Stimulated activated naive B cell treated with anti-CD40 and anti-IgM and Interleukin-4, amounts not matched to agents 10 μg/mL and 1 μg/mL and 100 μg/mL, for 72 hours (primary cell): ENCODE measurements around the gene TYK2.
A peak's percentile ranks its signal among the peaks of the same experiment; 100 is the strongest.
"Not testable (repeated sequence)": the region's sequence is repeated elsewhere in the genome, so short reads cannot be mapped to it uniquely, and the experiment has no call there.

ENCODE experiments used
- ATAC-seq, 2 donors: fragments of 150-1000 bp; cut with Tn5 transposase; replicated peaks; 2 replicates each; pipeline ENCODE4 v1.10.0; 2021; ENCODE audit warnings: moderate library complexity in 1 of 2
- DNase-seq: peaks from one replicate; pipeline ENCODE4 v3.0.0; 2021
- H3K27ac Mint-ChIP-seq: one replicate; pipeline ENCODE4 v1.8.0; 2022; ENCODE audit warnings: mild to moderate bottlenecking, mixed read lengths
- H3K27me3 Mint-ChIP-seq, 2 donors: one replicate each; pipeline ENCODE4 v1.8.0; 2022; ENCODE audit warnings: mixed read lengths in 2 of 2
- H3K36me3 Mint-ChIP-seq, 2 donors: one replicate each; pipeline ENCODE4 v1.8.0; 2022; ENCODE audit warnings: mixed read lengths in 2 of 2, mild to moderate bottlenecking in 1 of 2
- H3K4me1 Mint-ChIP-seq, 2 donors: one replicate each; pipeline ENCODE4 v1.8.0; 2022; ENCODE audit warnings: mixed read lengths in 2 of 2, mild to moderate bottlenecking in 1 of 2
- H3K4me3 Mint-ChIP-seq, 2 donors: one replicate each; pipeline ENCODE4 v1.8.0; 2022; ENCODE audit warnings: mild to moderate bottlenecking in 2 of 2, mixed read lengths in 2 of 2, moderate library complexity in 1 of 2
- H3K9me3 Mint-ChIP-seq, 2 donors: one replicate each; pipeline ENCODE4 v1.8.0; 2022; ENCODE audit warnings: mixed read lengths in 2 of 2, mild to moderate bottlenecking in 1 of 2

Gene TYK2

GRCh38 chr19:10399878-10400277 is 19.5 kb upstream of the TYK2 start:
- Mint-ChIP-seq H3K9me3 (no peaks in the 10 kb centered on the region), H3K36me3 (peaks cover 32 to 48% of the 10 kb centered on the region in 2 donors), H3K4me3 (peak overlapping the region in 1 of 2 donors; percentile 19), H3K27ac (no peak overlapping the region), H3K27me3 (no peaks in the 10 kb centered on the region), H3K4me1 (peaks cover 36 to 75% of the 10 kb centered on the region in 2 donors)
- DNase-seq (no peak), ATAC-seq (no peak)

DNA sequence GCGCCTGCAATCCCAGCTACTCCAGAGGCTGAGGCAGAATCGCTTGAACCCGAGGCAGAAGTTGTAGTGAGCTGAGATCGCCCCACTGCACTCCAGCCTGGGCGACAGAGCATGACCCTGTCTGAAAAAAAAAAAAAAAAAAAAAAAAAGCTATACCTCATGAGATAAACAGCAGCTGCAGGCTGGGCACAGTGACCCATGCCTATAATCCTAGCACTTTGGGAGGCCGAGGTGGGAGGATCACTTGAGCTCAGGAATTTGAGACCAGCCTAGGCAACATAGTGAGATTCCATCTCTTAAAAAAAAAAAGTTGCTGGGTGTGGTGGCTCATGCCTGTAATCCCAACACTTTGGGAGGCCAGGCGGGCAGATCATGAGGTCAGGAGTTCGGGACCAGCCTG is 19.0 kb upstream of the TYK2 start:
- H3K9me3 Mint-ChIP-seq, DNase-seq, H3K27ac Mint-ChIP-seq, ATAC-seq, H3K4me3 Mint-ChIP-seq, H3K27me3 Mint-ChIP-seq: not testable (repeated sequence)
- Mint-ChIP-seq H3K4me1 (peaks cover 32 to 71% of the 10 kb centered on the region in 2 donors), H3K36me3 (peaks cover 32 to 49% of the 10 kb centered on the region in 2 donors)

DNA sequence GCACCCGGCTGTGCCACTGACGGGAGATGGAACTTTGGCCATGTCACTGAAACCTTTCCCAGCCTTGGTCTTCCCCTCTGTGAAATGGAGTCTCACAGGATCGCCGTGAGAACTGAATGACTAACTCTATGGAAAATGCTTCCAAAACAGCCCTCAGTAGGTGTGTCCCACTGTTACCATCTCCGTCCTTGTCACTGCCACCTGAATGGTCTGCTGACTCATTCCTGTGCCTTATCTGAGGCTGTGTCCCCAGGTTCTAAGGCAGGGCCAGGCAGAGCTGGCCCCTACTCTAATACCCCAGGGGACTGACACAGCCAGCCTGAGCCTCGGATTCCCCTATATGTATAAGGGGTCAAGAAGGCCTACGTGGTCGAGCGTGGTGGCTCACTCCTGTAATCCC is 18.4 kb upstream of the TYK2 start:
- Mint-ChIP-seq H3K27me3 (no peaks in the 10 kb centered on the region), H3K9me3 (no peaks in the 10 kb centered on the region), H3K4me1 (peaks cover 29 to 65% of the 10 kb centered on the region in 2 donors), H3K27ac (no peak overlapping the region), H3K4me3 (no peak overlapping the region), H3K36me3 (peaks cover 32 to 54% of the 10 kb centered on the region in 2 donors)
- ATAC-seq (no peak), DNase-seq (no peak)

DNA sequence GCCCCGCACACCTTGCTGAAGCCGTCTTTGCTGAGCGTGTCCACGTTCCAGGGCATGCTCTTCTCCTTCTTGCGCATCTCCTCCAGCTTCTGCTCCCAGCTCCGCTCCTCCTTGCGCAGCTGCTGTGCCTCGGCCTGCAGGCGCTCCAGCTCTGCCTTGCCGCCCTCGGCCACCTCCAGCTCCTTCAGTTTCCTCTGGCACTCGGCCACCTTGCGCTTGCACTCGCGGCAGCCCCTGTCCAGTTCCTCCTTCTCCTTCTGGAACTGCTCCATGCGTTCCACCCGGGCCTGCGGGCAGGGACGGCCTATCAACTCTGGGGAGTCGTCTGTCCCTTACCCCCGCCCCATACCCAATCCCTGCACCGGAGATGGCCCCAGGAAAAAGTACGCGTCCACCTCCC is 15.5 kb upstream of the TYK2 start:
- peaks cover 16 to 42% of the 10 kb centered on the region in 2 donors for H3K4me1 Mint-ChIP-seq
- no peaks in the 10 kb centered on the region for H3K27me3 Mint-ChIP-seq
- no peaks in the 10 kb centered on the region for H3K9me3 Mint-ChIP-seq
- no peak overlapping the region for H3K4me3 Mint-ChIP-seq
- no peak overlapping the region for H3K27ac Mint-ChIP-seq
- peaks cover 28 to 60% of the 10 kb centered on the region in 2 donors for H3K36me3 Mint-ChIP-seq
- DNase-seq (no peak), ATAC-seq (no peak)

DNA sequence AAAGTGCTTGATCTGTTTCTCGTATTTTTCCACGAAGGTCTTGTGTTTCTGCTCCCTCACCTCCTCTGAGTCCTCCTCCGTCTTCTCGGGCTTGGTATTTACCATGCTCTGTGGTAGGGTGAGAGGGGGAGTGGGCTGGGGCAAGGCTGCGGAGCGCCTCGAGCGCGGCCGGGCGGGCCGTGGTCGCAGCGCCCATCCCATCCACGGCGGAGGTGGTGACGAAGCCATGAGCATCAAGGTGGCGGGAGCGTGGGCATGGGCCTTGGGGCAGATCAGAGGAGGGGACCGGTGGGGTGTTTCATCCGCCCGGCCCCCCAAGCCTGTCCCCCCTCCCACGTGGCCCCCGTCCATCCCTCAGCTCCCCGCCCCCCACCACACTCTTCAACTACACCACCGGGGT is 15.1 kb upstream of the TYK2 start:
- ATAC-seq (no peak), DNase-seq (no peak)
- Mint-ChIP-seq H3K36me3 (peaks cover 33 to 63% of the 10 kb centered on the region in 2 donors), H3K9me3 (no peaks in the 10 kb centered on the region), H3K27ac (peak overlapping the region; percentile 51), H3K4me3 (no peak overlapping the region), H3K4me1 (peaks cover 18 to 45% of the 10 kb centered on the region in 2 donors), H3K27me3 (no peaks in the 10 kb centered on the region)

DNA sequence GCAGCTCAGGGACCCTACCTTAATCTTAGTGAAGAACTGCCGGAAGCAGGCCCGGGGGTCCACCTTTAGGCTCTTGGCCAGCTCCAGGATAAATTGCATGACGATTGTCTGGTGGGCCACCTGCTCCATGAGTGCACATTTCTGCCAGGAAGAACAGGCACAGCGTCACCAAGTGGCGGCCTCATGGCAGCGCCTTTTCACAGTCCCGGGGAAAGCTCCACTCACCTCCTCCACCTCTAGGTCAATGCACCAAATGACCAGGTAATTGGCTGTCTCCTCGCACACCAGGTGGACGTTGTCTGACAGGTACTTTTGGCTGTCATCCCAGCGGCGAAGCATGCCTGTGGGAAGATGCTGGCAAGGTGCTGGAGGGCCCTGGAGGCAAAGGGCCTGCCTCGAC is 14.6 kb upstream of the TYK2 start:
- no peak overlapping the region for H3K4me3 Mint-ChIP-seq
- no peak for ATAC-seq

DNA sequence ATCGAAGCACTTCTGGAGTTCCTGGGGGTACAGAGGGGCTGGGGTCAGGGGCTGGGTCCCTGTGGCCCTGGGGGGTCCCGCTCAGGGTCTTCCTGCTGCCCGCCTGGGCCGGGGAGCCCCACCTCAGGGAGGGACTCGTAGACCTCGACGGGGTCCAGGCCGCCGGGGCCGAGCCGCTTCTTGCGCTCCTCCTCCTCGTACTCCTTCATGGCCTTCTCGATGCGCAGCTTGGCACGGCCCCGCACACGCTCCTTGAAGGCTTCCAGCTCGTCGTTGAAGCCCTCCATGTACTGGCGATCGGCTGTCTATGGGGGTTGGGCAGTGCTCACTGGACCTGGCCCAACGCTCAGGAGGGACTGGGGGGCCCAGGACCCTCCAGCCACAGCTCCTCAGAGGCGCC is 12.8 kb upstream of the TYK2 start:
- no peak overlapping the region for H3K4me3 Mint-ChIP-seq
- H3K36me3 Mint-ChIP-seq = peaks cover 31 to 66% of the 10 kb centered on the region in 2 donors
- DNase-seq (no peak), ATAC-seq (no peak)
- H3K4me1 Mint-ChIP-seq = peaks cover 21 to 38% of the 10 kb centered on the region in 2 donors
- H3K27me3 Mint-ChIP-seq = no peaks in the 10 kb centered on the region
- H3K9me3 Mint-ChIP-seq = no peaks in the 10 kb centered on the region
- H3K27ac Mint-ChIP-seq = peak overlapping the region; percentile 37

More for the DNA sequence above, 14.6 kb upstream of the TYK2 start:
- Mint-ChIP-seq H3K27me3 (no peaks in the 10 kb centered on the region), H3K27ac (no peak overlapping the region), H3K4me1 (peaks cover 21 to 45% of the 10 kb centered on the region in 2 donors), H3K36me3 (peaks cover 37 to 67% of the 10 kb centered on the region in 2 donors), H3K9me3 (no peaks in the 10 kb centered on the region)
- DNase-seq = no peak

DNA sequence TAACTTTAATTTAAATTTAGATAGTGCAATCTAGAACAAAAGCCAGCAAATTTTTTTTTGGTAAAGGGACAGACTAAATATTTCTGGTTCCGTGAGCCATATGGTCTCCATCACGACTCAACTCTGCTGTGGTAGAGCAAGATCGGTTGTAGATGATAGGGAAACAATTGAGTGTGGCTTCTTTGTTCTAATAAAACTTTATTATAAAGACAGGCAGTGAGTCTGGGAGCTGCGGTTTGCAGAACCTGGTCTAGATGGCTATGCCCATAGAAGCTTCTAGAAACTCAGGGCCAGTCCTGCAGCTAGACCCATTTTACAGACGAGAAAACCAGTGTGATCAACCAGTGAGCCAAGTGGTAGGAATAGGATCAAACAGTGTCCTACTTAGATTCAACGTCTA is 11.7 kb upstream of the TYK2 start:
- Mint-ChIP-seq H3K36me3 (peaks cover 29 to 60% of the 10 kb centered on the region in 2 donors), H3K27me3 (no peaks in the 10 kb centered on the region), H3K9me3 (no peaks in the 10 kb centered on the region), H3K27ac (no peak overlapping the region), H3K4me3 (no peak overlapping the region), H3K4me1 (peaks cover 16 to 36% of the 10 kb centered on the region in 2 donors)
- no peak for ATAC-seq
- no peak for DNase-seq

DNA sequence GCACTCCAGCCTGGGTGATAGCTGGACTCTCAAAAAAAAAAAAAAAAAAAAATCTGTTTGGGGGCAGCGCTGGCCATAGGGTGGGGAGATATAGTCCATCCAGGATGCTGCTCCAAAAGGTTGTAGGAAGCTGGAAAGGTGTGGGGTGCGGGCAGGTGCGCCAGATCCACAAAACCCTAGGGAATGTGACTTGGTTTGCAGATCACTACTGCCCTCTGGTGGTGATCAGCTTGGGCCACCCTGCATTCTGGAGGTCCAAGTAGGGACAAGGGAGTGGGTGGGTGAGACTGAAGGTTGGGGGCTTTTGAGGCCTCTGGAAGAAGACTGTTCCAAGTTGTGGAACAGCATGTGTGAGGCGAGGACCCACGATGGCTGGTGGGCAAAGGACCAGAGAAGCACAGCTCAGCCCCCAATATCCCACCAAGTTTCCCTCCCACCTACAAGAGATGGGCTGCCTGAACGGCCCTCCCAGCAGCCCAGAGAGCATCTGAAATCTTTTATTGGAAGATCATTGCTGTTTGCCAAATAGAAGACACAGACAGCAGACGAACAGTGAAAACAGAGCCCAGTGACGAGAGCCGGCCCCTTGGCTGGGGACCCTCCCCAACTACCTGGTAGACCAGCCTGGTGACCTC is 10.4 kb upstream of the TYK2 start:
- ATAC-seq (peak; percentile 31 to 34), DNase-seq (peak; percentile 44)
- Mint-ChIP-seq H3K4me3 (no peak overlapping the region), H3K9me3 (no peaks in the 10 kb centered on the region), H3K27me3 (no peaks in the 10 kb centered on the region), H3K36me3 (peaks cover 17 to 46% of the 10 kb centered on the region in 2 donors), H3K4me1 (peaks cover 25 to 38% of the 10 kb centered on the region in 2 donors), H3K27ac (no peak overlapping the region)

GRCh38 chr19:10389863-10390262 is 9.5 kb upstream of the TYK2 start:
- no peak overlapping the region for H3K4me3 Mint-ChIP-seq
- no peak for ATAC-seq
- peaks cover 17 to 39% of the 10 kb centered on the region in 2 donors for H3K36me3 Mint-ChIP-seq
- no peak for DNase-seq
- no peaks in the 10 kb centered on the region for H3K9me3 Mint-ChIP-seq
- H3K27ac Mint-ChIP-seq = no peak overlapping the region
- peaks cover 25 to 44% of the 10 kb centered on the region in 2 donors for H3K4me1 Mint-ChIP-seq
- no peaks in the 10 kb centered on the region for H3K27me3 Mint-ChIP-seq

- no peaks in the 10 kb centered on the region for H3K27me3 Mint-ChIP-seq
- H3K4me1 Mint-ChIP-seq = peaks cover 26 to 49% of the 10 kb centered on the region in 2 donors
- no peak overlapping the region for H3K27ac Mint-ChIP-seq
- H3K9me3 Mint-ChIP-seq = no peaks in the 10 kb centered on the region
- ATAC-seq (peak; percentile 35 to 50), DNase-seq (peak; percentile 55)
- H3K4me3 Mint-ChIP-seq = no peak overlapping the region
- peaks cover 17 to 35% of the 10 kb centered on the region in 2 donors for H3K36me3 Mint-ChIP-seq
Measured at GRCh38 chr19:10388957-10389356, 8.6 kb upstream of the TYK2 start.

DNA sequence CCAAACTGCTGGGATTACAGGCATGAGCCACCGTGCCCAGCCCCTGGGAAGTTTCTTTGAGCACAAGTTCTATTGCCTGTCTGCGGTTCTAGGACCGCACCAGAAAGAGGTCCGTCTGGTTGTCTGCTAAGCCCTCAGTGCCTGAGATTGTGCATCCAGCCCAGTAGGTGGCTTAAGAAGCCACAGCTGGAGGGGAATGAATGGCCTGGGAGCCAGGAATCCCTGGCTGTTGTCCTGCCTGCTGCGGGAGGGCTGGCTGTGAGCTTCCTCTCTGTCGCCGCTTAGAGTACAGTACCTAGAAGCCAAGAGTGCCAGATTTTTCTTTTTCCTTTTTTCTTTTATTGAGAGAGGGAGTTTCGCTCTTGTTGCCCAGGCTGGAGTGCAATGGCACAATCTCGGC is 4.2 kb upstream of the TYK2 start:
- Mint-ChIP-seq H3K27ac (peak overlapping the region; percentile 65), H3K36me3 (peaks cover 2 to 6% of the 10 kb centered on the region in 2 donors), H3K9me3 (no peaks in the 10 kb centered on the region), H3K27me3 (no peaks in the 10 kb centered on the region), H3K4me3 (no peak overlapping the region), H3K4me1 (peaks cover 26 to 57% of the 10 kb centered on the region in 2 donors)
- DNase-seq = no peak
- no peak for ATAC-seq

GRCh38 chr19:10383223-10383499 is 2.8 kb upstream of the TYK2 start:
- H3K4me1 Mint-ChIP-seq = peaks cover 25 to 60% of the 10 kb centered on the region in 2 donors
- not testable (repeated sequence) for H3K27me3 Mint-ChIP-seq, ATAC-seq, H3K9me3 Mint-ChIP-seq, H3K27ac Mint-ChIP-seq, H3K4me3 Mint-ChIP-seq, DNase-seq
- H3K36me3 Mint-ChIP-seq = peaks cover 9 to 13% of the 10 kb centered on the region in 2 donors

DNA sequence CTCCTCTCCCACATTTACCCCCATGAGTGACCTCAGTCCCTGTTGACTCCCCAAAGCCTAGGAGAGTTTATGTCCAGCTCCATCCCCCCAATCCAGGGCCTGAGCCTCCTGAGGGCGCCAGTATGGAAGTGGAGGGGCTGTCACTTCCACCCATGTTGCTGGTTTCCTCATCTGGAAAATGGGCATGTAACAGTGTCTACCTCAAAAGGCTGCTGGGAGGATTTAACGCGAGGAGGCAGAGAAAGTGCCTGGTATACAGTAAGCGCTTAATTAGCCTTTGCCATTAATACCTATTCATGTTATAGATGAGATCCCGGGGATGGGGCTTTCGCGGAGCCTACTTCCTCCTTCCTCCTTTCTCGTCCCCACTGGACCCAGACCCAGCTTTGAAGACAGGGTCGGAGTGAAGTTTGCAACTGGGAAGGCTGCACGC is 476 bp downstream of the TYK2 start:
- Mint-ChIP-seq H3K27ac (peak overlapping the region; percentile 95), H3K4me1 (peaks cover 19 to 40% of the 10 kb centered on the region in 2 donors), H3K4me3 (peak overlapping the region; percentile 86 to 87), H3K36me3 (peaks cover 20 to 23% of the 10 kb centered on the region in 2 donors), H3K9me3 (no peaks in the 10 kb centered on the region), H3K27me3 (no peaks in the 10 kb centered on the region)
- DNase-seq (no peak), ATAC-seq (peak; percentile 6 to 11)

- ATAC-seq (no peak), DNase-seq (no peak)
- Mint-ChIP-seq H3K27ac (no peak overlapping the region), H3K36me3 (peaks cover 29 to 34% of the 10 kb centered on the region in 2 donors), H3K9me3 (no peaks in the 10 kb centered on the region), H3K4me1 (peaks cover 23 to 43% of the 10 kb centered on the region in 2 donors), H3K27me3 (no peaks in the 10 kb centered on the region), H3K4me3 (peak overlapping the region in 1 of 2 donors; percentile 11)
Measured at GRCh38 chr19:10378124-10378523, 2.2 kb downstream of the TYK2 start.
